Heart left ventricle (tissue), 13 donors: Measurements from ENCODE around the gene SLC35D1.

Experiments used
- CTCF ChIP-seq, 12 donors: fragments of 200-600 bp; sonication (generic) in 4 of 12; IDR thresholded peaks; one replicate each; pipeline versions ENCODE4 v1.5.0 to v1.8.0; 2018 to 2022; ENCODE audit warnings: antibody characterized with exemption in 12 of 12, mild to moderate bottlenecking in 5 of 12
- POLR2A ChIP-seq, 2 donors: fragments of 450-650 bp; IDR thresholded peaks; one replicate each; pipeline ENCODE4 v1.6.1; 2017; ENCODE audit warnings: antibody characterized with exemption in 2 of 2, mild to moderate bottlenecking in 2 of 2, moderate library complexity in 2 of 2
- donor health status: ischemic (EF 13 %, LVEDD 7.1; RV severe dilation, severe dysfunction).
- donor health status: DM: no; HTN: yes; CAD: no.
- donor health status: DM: no; HTN: no; CAD: no.
- donor health status: ischemic (EF 25% LVEDD 6.9; RV normal size, moderate dysfunction).
- donor health status: ischemic (EF 25% LVEDD 5.7; RV mildly dilated, moderate dysfunction).
- donor health status: ischemic (EF 35%, LVEDD 5.7; RV mildly dilated, moderate dysfunction).
- donor health status: nonischemic (EF 11% LVEDD 7.7; RV severe dilation, severe dysfunction).
- donor health status: DM: yes; HTN: yes; CAD: no.
- donor health status: PGD.
- donor health status: ischemic (EF 29% LVEDD 5.4; RV normal size, mild dysfunction).
- donor health status: nonischemic (EF 23%, LVEDD 6.1; RV moderate dilation, normal function).

- TF ChIP-seq CTCF (IDR thresholded peaks at IDR 0.05): no peak
- no peak for TF ChIP-seq POLR2A (IDR thresholded peaks at IDR 0.05)
These were observed 34.8 kb downstream of the SLC35D1 start for GRCh38 chr1:67019121-67019520.
